Endothelial cell of hepatic sinusoid (primary cell): ENCODE results near the gene RBFOX2.

Experiments used
- in situ Hi-C: cut with HindIII; loops from 2 replicates; pipeline ENCODE4 v1.10.0; 2017; ENCODE audit warnings: low sequenced_read_pairs

RBFOX2 gene

DNA sequence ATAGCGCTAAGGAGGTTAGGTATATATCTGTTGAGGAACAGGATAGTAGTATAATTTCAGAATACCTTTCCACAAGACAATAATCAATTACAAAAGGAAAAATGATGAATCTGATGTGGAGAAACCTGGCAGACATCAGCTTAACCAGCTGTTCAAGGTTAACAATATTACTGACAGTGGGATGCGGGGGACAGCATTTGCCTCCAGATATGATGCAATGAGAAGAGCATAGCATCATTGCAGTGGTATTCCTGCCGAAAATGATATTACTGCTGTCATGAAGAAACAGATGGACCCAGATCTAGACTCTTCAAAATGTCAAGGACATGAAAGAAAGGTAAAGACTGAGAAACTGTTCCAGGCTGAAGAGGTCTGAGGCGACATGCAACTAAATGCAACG lies 49.7 kb downstream of the RBFOX2 start:
- in situ Hi-C loops = no loop called here

DNA sequence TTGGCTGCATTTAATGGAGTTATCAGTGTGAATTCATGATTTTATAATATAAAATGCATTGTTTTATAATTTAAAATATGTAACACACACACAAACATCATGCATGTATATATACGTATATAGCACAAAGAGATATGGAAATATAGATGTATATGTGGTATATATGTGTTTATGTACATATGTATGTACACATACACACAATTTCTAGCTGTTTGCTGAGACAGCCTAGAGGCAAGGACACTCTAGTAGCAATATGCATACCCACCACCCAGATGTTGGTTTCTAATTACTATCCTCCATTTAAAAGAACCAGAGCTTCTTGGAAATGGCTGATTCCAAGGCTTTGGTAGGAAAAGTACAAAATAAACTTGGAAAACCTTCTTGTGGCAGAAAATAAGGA lies 50.4 kb downstream of the RBFOX2 start:
- in situ Hi-C loops = no loop called here

DNA sequence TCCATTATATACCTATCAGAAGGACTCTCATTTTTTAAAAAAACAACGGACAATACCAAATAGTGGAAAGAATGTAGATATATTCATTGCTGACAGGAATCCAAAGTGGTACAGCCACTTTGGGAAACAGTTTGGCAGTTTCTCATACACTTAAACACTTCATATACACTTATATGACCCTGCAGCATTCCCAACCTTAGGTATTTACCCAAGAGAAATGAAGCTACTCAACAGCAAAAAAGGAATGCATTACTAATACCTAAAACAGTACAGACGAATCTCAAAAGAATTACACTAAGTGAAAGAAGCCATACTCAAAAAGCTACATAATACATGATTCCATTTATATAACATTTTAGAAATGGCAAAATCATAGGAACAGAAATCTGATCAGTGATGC lies 51.5 kb downstream of the RBFOX2 start:
- in situ Hi-C loops = no loop called here

DNA sequence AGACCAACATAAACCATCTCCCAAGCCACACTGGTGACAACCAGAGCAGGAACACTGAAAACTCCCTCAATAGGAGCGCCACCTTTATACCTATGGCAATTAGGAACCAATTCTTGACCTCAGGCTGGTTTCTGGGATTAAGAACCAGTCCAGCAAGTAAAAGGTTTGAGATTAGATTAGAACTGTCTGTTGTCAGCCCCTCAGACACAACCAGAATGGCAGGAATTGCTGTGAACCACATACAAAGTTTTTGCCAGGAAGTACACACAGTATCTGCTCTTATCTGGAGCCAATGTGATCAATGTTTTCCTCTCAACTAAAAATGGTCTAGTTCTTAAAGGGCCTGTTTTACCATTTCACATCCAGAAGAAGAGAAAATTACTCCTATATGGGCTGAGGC lies 55.2 kb downstream of the RBFOX2 start:
- in situ Hi-C loops = no loop called here

DNA sequence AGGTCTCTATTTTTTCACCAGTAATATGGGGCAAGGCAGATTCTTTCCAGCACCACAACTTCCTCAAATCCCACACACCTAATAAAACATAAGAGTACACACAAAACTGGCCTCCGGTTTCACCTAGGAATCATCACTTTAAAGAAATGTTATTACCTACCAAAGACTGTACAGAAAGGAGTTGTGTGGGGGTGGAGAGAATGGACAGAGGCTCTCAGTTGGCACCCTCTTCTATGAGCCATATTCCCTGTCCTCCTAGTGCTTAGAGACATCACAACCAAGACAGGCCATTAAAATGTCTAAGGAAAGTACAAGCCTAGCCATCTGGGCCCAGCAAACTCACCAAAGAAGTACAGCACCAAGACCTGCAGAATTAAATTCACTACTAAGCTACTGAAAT lies 56.1 kb downstream of the RBFOX2 start:
- in situ Hi-C loops = no loop called here

DNA sequence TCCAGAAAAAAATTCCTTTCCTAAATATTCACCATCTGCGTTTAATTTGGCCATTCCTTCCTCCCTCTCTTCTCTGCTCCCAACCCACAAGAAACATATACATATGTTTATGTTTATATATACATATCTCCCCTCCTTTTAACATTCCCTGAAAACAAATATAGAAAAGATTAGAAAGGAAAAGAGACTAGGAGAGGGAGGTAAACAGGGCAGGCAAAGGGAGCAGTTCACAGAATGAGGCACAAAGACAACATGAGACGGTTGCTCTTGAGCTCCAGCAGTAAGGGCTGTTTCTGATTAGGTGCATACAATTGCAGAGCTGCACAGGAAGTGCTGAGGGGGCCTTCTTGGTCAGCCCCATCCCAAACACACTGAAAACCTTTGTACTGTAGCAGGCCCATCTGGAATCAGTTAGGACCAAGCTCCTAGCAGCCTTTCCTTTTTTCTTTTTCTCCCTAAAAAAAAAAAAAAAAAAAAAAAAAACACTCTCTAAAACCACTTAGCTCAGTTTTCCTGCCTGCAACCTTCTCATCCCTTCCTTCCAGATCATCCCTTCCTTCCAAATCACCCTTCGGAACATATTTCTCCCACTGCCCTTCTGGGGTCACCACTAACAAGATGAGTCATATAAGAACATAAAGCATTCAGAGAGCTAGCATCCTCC lies 57.0 kb downstream of the RBFOX2 start:
- in situ Hi-C loops = no loop called here

DNA sequence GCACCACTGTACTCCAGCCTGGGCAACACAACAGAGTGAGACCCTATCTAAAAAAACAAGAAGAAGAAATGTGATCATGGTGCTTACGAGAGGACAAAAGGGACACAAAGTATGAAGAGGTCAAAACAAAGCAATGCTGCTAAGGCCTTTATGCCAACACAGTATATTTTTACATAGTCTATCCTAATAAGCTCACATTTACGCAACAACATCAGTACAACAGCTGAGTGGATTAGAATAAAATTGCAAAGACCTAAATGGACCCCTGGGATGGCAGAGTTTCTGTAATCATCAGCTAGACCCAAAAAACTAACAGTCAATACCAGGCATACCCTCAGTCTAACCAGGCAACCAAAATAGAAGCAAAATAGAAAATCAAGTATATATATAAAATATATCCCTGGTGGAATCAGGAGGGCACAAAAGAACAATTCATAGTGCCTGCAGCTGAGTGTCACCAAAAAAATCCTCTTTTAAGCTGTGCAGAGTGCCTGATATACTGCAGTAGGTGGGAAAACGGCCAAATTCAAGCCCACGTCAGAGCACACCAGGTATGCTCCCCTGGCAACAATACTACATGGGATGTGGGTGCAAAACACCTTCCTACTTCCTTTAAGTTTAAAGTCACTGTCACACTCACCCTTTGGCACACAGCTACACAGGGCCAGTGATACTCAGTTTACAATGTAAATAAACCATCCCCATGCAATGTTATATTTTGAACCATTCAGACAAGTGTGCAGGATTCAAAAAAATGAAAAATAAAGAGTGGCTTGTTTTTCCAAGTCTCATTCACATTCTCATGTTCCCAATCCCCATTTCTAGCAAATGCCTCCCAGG lies 57.8 kb downstream of the RBFOX2 start:
- in situ Hi-C loops = no loop called here

DNA sequence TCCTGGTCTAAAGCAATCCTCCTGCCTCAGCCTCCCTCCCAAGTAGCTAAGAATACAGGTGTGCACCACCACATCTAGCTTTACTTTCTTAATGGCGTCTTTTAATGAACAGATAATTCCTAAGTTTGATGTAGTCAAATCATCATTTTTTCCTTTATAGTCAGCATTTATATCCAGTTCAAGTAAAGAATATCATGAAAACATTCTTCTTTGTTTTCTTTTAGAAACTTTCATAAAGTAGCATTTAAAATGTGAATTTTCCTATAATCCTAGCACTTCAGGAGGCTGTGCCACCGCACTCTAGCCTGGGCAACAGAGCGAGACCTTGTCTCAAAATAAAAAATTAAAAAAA lies 61.6 kb downstream of the RBFOX2 start:
- in situ Hi-C loops = no loop called here

DNA sequence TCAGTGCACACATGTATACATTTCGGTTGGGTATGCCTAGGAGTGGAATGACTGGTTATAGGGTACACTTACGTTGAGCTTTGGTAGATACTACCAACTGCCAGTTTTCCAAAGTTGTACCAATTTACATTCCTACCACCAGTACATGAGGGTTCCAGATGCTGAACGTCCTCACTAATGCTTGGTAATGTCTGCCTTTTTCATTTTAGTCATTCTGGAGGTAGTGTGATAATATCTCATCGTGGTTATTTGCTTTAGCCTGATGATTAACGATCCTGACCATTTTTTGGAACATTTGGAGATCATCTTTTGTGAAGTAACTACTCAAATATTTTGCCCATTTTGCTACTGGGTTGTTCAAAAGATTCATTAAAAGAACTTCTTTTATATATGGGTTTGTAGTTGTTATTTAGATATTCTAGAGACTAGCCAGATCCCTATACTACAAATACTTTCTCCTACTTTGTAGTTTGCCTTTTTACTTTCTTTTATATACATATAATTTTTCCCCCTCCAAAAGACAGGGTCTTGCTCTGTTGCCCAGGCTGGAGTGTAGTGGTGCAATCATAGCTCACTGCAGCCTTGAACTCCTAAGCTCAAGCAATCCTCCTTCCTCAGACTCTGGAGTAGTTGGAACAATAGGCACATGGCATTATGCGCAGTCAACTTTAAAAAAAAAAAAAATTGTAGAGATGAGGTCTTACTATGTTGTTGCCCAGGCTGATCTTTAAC lies 62.1 kb downstream of the RBFOX2 start:
- in situ Hi-C loops = no loop called here

DNA sequence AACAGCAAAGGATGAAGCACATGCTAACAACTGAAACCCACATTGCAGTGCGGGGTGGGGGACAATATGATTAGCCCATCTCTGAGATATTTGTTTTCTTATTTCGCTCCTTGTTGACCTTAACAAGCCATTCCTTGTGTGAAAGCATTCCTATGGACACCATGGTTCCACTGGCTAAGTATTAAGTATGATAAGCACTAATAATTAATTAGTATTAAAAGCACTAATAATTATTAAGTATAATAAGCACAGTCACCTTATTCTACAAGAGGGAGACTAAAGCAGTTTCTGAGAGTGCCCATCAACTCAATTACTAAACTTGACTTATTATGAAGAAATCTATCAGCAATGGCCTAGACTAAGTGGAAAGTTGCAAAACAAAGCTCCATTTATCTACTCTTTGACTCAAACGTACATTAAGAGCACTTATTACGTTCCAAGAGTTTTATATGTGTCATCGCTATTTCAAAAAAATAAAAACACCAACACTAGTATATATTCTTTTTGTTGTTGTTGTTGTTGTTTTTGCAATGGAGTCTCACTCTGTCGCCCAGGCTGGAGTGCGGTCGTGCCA lies 65.3 kb downstream of the RBFOX2 start:
- in situ Hi-C loops = no loop called here

DNA sequence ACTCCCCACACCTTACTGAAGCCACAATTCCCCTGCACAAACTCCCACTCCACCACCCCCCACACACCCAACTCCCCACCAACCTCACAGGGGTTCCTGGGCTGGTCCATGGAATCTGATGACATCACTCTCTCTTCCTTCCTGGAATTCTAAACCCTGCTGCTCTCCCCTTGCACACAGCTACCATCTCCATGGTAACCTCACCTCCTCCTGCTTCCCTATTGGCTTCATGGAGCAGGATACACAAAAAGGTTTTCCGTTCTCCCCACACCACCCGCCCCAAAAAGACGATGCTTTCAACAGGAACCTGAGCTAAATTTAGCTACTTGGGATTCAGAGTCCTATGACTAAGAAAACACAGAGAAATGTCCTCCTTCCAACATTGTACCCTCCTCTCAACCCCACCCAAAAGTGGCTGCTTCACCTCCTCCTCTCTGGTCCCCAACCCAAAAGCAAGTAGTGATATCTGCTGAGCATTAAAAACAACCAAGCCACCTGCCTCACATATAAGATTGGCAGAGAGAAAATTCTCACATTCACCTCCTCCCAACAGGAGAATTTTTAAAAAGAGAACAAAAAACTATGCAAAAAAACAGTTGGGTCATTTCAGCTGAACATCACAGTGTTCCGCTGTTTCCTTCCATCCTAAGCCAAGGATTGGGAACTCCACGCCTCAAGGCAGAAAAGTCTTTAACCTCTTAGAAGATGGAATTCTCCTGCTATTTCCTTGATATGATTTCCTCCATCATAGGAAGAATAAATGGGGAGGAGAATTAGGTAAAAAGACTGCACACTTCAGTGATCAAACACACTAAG lies 66.9 kb downstream of the RBFOX2 start:
- in situ Hi-C loops = no loop called here

DNA sequence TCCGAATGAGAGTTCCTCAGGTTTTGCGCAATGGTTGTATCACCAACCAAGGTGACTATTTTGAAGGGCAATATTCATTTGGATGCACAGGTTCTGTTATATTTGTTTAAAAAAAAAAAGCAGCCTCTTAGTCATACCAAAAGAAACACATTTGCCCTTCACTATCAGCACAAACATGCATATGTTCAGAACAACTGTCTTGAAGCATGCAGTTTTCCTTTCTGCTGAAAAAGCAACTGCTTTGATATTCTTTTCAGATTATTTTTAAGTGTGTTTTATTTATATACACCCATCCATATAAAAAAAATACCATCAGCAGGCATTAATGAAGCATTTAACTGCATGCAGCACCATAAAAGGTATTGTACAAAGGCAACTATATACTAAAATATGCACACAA lies 67.8 kb downstream of the RBFOX2 start:
- in situ Hi-C loops = no loop called here

DNA sequence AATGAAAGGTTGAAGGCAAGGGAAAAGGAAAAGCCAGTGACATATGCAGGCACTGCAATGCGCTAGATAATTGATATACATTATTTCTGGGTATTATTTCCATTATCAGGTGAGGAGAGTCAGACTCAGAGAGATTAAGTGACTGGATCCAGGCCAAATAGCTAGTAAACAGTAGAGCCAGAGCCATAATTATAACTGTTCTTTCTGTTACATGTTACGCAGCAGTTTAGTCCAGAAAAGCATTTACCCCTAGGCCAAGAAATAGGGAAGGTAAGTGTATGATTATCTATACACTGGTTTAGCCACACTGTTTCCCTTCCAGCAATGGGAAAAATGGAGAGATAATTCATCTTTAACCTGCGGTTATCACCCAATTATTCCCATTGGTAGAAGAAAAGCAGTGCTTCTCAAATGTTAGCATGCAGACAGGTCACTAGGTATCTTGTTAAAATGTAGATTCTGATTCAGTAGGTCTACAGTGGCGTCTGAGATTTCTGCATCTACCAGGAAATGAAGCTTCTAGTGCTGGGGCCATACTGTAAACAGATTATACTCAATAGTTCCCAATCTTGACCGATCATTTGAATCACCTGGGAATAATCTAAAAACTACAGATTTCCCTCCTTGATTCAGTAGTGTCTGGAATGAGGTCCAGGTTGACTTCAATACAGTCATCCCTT lies 69.4 kb downstream of the RBFOX2 start:
- in situ Hi-C loops = no loop called here

DNA sequence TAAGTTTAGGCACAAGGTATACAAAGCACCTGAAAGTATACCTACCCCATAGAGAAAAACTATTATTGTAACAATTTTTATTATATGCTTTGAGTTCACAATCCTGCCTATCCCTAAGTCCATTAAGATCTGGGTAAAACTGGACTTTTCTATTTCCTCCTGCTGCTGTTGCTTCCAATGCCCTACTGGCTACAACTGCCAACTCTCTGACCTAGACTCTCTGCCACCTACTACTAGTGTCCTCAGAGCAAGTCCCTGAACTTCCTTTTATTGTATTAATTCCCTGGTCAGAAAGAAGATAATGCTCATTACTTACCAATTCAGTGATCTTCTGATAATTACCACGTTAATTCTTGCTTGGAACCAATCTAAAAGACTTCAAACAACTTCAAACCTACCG lies 70.3 kb downstream of the RBFOX2 start:
- in situ Hi-C loops = no loop called here

DNA sequence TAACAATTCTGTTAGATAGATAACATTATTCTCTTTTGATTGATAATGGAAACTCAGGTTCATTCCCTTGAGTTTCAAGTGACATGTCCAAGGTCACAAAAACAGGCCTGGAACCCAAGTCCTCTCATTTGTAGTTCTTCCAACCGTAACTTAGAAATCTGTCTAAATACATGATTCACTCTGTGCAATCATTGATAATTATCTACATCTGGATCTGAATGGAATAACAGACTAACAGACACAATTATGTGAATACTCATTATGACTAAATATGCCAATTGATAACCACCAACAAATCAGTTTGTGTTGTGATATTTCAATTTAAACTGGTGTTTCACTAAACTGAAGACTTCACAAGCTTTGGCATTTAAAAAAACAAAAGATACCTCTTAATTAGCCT lies 71.0 kb downstream of the RBFOX2 start:
- in situ Hi-C loops = no loop called here

DNA sequence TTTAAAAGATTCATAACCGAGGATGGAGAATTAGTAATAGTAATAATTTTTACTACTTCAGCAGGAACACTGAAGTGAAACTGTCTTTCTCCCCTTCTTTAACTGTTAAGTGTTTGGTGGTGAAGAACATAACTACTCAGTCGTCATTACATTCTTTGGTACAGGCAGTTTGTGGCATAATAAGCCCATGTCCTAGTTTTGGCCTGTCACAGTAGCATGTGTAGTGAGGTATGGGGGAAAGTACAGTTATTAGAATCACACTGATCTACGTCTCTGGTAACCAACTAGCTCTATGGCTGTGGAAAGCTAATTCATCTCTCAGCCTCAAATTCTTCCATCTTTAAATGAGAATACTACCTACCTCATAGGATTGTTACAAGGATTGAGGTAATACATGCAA lies 71.8 kb downstream of the RBFOX2 start:
- in situ Hi-C loops = no loop called here

DNA sequence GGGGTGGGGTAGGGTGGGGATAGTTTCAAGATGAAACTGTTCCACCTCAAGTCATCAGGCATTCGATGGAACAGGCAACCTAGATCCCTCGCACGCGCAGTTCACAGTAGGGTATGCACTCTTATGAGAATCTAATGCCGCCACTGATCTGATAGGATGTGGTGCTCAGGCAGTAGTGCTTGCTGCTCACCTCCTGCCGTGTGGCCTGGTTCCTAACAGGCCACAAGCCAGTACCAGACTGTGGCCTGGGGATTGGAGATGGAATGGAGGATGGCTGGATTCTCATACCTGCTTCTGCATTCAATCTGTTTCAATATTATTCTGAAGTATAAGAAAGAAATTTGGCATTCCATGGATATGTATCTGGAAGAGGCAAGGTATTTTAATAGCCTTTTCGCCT lies 73.1 kb downstream of the RBFOX2 start:
- in situ Hi-C loops = no loop called here

DNA sequence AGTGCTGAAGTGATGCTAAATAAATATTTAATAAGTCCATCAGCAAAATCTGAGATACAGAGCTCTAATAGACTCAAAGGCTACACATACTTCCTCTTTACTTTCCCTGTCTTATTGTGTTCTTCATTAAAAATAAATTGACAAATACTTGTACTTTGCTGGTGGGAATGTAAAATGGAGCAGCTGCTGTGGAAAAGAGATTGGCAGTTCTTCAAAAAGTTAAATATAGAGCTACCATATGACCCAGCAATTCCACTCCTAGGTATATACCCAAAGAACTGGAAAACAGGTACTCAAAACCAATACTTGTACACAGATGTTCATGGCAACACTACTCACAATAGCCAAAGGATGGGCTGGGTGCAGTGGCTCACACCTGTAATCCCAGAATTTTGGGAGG lies 76.0 kb downstream of the RBFOX2 start:
- in situ Hi-C loops = no loop called here

DNA sequence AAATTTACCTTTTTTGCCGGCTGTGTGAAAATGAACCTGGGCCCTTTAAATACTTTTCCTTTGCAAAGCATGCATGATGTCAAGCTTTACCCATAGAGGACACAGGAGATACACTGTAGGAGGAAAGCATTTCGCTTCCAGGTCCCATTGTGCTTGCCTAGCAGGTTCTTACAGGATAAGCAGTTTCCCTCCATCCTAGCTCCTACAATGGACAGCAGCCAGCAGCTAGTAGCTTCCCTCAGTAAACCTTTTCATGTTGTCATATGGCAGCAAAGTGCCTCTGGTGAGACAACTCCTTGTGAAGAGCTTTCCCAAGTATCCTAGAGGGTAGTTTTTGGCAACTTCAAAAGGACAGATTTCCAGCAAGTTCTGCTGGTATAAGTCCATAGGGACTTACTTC lies 78.4 kb downstream of the RBFOX2 start:
- in situ Hi-C loops = no loop called here

DNA sequence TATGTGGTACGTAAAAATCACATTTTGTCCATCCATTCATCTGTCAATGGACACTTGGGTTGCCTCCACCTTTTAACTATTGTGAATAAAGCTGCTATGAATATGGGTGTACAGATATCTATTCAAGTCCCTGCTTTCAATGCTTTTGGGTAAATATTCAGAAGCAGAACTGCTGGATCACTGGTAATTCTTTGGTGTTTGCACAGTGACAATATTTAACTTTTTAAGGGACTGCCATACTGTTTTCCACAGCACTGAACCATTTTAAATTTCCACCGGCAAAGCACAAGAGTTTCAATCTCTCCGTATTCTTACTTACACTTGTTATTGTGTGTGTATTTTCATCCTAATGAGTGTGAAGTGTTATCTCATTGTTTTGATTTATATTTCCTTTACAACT lies 79.4 kb downstream of the RBFOX2 start:
- in situ Hi-C loops = loop anchor here (10.0 kb wide), 1 partner anchor 64 kb away; no protein-coding TSS in a partner anchor
